ENCODE measurements around the gene LYG1. TPM values are rescaled to one million over a fixed set of nuclear protein-coding genes. Genes with fewer than 3 reads are reported as not detected.

The LYG1 gene
- total and polyA plus RNA-seq, 2 donors (not counting 1 experiment from before 2014, with no cell fraction given), result 0.44 to 0.50 TPM

DNA sequence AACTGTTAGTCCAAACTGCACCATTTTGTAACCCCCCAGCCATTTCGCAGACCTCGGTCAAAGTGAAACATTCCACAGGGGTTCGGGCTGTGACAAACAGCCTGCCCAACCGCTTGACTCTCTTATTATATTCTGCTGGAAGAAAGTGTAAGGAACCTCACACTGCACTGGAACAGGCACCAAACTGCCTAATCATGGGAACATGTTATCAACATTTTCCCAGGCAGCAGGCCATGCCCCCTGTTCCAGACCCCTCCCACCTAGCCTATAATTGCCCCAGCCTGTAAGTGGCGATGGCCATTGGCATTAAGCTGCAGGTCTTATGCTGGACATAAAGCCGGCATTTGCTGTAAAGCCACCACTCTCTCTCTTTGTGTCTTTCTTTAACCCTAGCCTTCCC lies 62.4 kb downstream of the LYG1 start:
- no peaks in the 10 kb centered on the region for H3K79me2 ChIP-seq (ENCODE audit: control insufficient read depth, insufficient read depth, low read length)
- no peaks in the 10 kb centered on the region for H3K4me1 ChIP-seq (ENCODE audit: control insufficient read depth, extremely low read depth, insufficient read depth, low read length)
- TF ChIP-seq EZH2 (IDR thresholded peaks at IDR 0.05; ENCODE audit: low read length, missing control alignments), result no peak
- TF ChIP-seq, protein P1, sequence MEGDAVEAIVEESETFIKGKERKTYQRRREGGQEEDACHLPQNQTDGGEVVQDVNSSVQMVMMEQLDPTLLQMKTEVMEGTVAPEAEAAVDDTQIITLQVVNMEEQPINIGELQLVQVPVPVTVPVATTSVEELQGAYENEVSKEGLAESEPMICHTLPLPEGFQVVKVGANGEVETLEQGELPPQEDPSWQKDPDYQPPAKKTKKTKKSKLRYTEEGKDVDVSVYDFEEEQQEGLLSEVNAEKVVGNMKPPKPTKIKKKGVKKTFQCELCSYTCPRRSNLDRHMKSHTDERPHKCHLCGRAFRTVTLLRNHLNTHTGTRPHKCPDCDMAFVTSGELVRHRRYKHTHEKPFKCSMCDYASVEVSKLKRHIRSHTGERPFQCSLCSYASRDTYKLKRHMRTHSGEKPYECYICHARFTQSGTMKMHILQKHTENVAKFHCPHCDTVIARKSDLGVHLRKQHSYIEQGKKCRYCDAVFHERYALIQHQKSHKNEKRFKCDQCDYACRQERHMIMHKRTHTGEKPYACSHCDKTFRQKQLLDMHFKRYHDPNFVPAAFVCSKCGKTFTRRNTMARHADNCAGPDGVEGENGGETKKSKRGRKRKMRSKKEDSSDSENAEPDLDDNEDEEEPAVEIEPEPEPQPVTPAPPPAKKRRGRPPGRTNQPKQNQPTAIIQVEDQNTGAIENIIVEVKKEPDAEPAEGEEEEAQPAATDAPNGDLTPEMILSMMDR (conservative IDR thresholded peaks at IDR 0.05 in 1 of 2, IDR thresholded peaks at IDR 0.05 in 1 of 2; ENCODE audit: low read depth in 1 of 2, low read length in 2 of 2), result no peak
- H3K9me3 ChIP-seq (ENCODE audit: control insufficient read depth, insufficient read depth, low read depth, low read length), result no peaks in the 10 kb centered on the region
- no peak overlapping the region for H3K4me2 ChIP-seq (ENCODE audit: extremely low read depth, insufficient read depth, low read length)
- H3K27me3 ChIP-seq (ENCODE audit: control insufficient read depth, insufficient read depth, low read length), result no peaks in the 10 kb centered on the region
- no peak overlapping the region for H2AFZ ChIP-seq (ENCODE audit: low read length)
- H4K20me1 ChIP-seq (ENCODE audit: control insufficient read depth, extremely low read depth, insufficient read depth, low read length), result no peaks in the 10 kb centered on the region
- no peak overlapping the region for H3K27ac ChIP-seq (ENCODE audit: insufficient read depth, low read length)
- no peak for DNase-seq (ENCODE audit: low read depth in 2 of 2)
- no peak overlapping the region for H3K9ac ChIP-seq (ENCODE audit: insufficient read depth, low read length)
- no peaks in the 10 kb centered on the region for H3K36me3 ChIP-seq (ENCODE audit: control insufficient read depth, insufficient read depth, low read length)
- H3K4me3 ChIP-seq (replicated peaks in 1 of 4; ENCODE audit: control extremely low read depth in 1 of 4, insufficient read depth in 1 of 4, low read depth in 3 of 4, low read length in 4 of 4), result no peak overlapping the region

Other genes starting within 250 kb of the LYG1 start
- under 0.01 TPM in 1 of 2 replicates, not detected in the other for gene C2orf15, start 159.5 kb downstream of the LYG1 start, total RNA-seq
- gene C2orf15, start 159.5 kb downstream of the LYG1 start, polyA plus RNA-seq, result 0.07 and 0.09 TPM in 2 replicates
- gene TSGA10, start 146.3 kb downstream of the LYG1 start, total RNA-seq, result 5.3 and 5.9 TPM in 2 replicates
- 0.65 and 0.70 TPM in 2 replicates for gene TSGA10, start 146.3 kb downstream of the LYG1 start, polyA plus RNA-seq
- 7.6 and 10.5 TPM in 2 replicates for gene LIPT1, start 146.2 kb downstream of the LYG1 start, total RNA-seq
- 4.4 and 5.9 TPM in 2 replicates for gene LIPT1, start 146.2 kb downstream of the LYG1 start, polyA plus RNA-seq
- 27.1 and 28.8 TPM in 2 replicates for gene MITD1, start 120.1 kb downstream of the LYG1 start, total RNA-seq
- 25.3 and 25.5 TPM in 2 replicates for gene MITD1, start 120.1 kb downstream of the LYG1 start, polyA plus RNA-seq
- gene MRPL30, start 120.0 kb downstream of the LYG1 start, total RNA-seq, result 34.9 and 39.3 TPM in 2 replicates
- 23.1 and 26.8 TPM in 2 replicates for gene MRPL30, start 120.0 kb downstream of the LYG1 start, polyA plus RNA-seq
- gene LYG2, start 45.5 kb downstream of the LYG1 start, total RNA-seq, result not detected in 2 replicates
- gene LYG2, start 45.5 kb downstream of the LYG1 start, polyA plus RNA-seq, result not detected in 2 replicates
- gene TXNDC9, start 35.1 kb upstream of the LYG1 start, total RNA-seq, result 44.2 and 46.7 TPM in 2 replicates
- 59.0 and 65.0 TPM in 2 replicates for gene TXNDC9, start 35.1 kb upstream of the LYG1 start, polyA plus RNA-seq
- 18.5 and 22.8 TPM in 2 replicates for gene EIF5B, start 36.2 kb upstream of the LYG1 start, total RNA-seq
- gene EIF5B, start 36.2 kb upstream of the LYG1 start, polyA plus RNA-seq, result 7.4 and 9.7 TPM in 2 replicates
- gene REV1, start 188.8 kb upstream of the LYG1 start, total RNA-seq, result 32.1 and 39.3 TPM in 2 replicates
- 13.9 and 19.3 TPM in 2 replicates for gene REV1, start 188.8 kb upstream of the LYG1 start, polyA plus RNA-seq